NT2/D1 (cell line): Measurements from ENCODE around the gene MRPL27.

Experiments
- SUZ12 ChIP-seq: IDR thresholded peaks from 2 replicates; pipeline ENCODE4 v1.6.1; 2011; ENCODE audit not compliant: insufficient read length, insufficient read depth; ENCODE audit errors: extremely low read depth
- ZNF274 ChIP-seq: IDR thresholded peaks from 2 replicates; pipeline ENCODE4 v1.6.1; 2011; ENCODE audit warnings: mild to moderate bottlenecking, low read depth, low read length

DNA sequence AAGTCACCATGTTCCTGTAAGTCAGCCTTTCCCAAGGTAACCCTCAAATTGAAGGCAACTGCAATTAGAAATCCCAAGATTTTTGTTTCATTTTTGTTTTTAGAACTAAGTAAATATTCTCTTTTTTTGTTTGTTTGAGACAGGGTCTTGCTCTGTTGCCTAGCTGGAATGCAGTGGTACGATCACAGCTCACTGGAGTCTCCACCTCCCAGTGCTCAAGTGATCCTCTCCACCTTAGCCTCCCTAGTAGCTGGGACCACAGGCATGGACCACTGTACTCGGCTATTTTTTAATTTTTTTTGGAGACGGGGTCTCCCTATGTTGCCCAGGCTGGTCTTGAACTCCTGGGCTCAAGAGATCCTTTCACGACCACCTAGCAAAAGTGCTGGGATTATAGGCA, 34.9 kb upstream of the MRPL27 start:
- TF ChIP-seq SUZ12 (no peak), ZNF274 (no peak)
